ENCODE measurements around the gene TBXA2R. TPM values are rescaled to one million over a fixed set of nuclear protein-coding genes. Genes with fewer than 3 reads are reported as not detected.

The TBXA2R gene
- total RNA-seq, 1 donor from 2014 or later: 0.23 TPM

DNA sequence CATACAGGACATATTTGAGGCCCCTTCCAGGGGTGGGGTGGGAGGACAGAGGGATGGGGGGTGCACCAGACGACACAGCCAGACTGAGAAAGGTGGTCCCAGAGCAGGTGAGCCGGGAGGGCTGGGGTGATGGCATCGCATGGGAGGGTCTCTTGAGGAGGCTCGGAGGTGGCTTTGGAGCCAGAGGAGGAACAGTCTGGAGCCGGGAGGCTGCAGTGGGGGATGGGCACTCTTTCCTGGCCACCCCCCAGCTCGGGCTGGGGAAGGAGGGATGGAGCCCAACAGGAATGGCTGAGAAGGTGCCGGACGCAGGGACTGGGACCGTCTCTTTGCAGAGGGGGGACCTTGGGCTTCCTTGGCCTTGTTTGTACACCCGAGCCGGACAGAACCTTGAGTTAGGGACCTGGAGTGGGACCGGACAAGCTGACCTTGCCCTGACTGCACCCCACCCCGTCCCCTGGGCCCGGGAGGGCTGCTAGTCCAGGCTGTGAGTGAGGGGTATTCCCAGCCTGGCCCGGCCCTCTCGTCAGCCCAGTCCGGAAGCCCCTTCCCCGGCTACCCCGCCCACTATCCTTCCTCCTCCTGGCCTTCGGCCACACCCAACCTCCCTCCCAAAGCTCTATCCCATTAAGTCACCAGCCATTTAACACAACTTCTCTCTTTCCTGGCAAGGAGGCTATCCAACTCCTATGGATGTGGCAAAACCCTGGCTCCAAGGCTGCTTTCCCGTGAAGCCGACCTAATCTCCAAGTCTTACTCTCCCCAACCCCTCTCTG is 816 bp upstream of the TBXA2R start:
- no peak for DNase-seq (ENCODE audit: low read depth, low spot score)
- Mint-ChIP-seq H3K27ac (ENCODE audit: unreplicated experiment) (no peak overlapping the region), H3K9me3 (no peaks in the 10 kb centered on the region), H3K4me3 (peak overlapping the region; percentile 35), H3K36me3 (ENCODE audit: low read depth) (no peaks in the 10 kb centered on the region), H3K4me1 (peaks cover 8% of the 10 kb centered on the region), H3K27me3 (ENCODE audit: low read depth) (peaks cover 15% of the 10 kb centered on the region)
- TF ChIP-seq, protein P1, sequence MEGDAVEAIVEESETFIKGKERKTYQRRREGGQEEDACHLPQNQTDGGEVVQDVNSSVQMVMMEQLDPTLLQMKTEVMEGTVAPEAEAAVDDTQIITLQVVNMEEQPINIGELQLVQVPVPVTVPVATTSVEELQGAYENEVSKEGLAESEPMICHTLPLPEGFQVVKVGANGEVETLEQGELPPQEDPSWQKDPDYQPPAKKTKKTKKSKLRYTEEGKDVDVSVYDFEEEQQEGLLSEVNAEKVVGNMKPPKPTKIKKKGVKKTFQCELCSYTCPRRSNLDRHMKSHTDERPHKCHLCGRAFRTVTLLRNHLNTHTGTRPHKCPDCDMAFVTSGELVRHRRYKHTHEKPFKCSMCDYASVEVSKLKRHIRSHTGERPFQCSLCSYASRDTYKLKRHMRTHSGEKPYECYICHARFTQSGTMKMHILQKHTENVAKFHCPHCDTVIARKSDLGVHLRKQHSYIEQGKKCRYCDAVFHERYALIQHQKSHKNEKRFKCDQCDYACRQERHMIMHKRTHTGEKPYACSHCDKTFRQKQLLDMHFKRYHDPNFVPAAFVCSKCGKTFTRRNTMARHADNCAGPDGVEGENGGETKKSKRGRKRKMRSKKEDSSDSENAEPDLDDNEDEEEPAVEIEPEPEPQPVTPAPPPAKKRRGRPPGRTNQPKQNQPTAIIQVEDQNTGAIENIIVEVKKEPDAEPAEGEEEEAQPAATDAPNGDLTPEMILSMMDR (conservative IDR thresholded peaks at IDR 0.05): no peak

- peaks cover 15% of the 10 kb centered on the region for H3K27me3 Mint-ChIP-seq (ENCODE audit: low read depth)
- TF ChIP-seq, protein P1 (conservative IDR thresholded peaks at IDR 0.05): no peak
- peaks cover 8% of the 10 kb centered on the region for H3K4me1 Mint-ChIP-seq
- no peaks in the 10 kb centered on the region for H3K9me3 Mint-ChIP-seq
- H3K36me3 Mint-ChIP-seq (ENCODE audit: low read depth): no peaks in the 10 kb centered on the region
- H3K4me3 Mint-ChIP-seq: no peak overlapping the region
- DNase-seq (ENCODE audit: low read depth, low spot score): no peak
- no peak overlapping the region for H3K27ac Mint-ChIP-seq (ENCODE audit: unreplicated experiment)
Observed at GRCh38 chr19:3606174-3606689, 443 bp downstream of the TBXA2R start.

DNA sequence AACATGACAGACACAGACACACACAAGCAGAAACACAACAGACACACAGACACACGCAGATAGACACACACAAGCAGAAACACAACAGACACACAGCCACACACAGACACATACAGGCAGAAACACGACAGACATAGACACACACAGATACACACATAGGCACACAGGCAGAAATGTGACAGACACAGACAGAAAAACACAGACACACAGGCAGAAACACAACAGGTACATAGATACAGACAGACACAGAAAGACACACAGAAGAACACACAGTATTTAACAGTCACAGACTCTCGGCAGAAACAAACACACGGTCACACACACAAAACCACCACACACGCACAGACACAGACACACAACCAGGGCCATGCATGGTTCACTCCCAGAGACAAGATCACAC is 905 bp downstream of the TBXA2R start:
- TF ChIP-seq, protein P1 (conservative IDR thresholded peaks at IDR 0.05): no peak
- H3K9me3 Mint-ChIP-seq: no peaks in the 10 kb centered on the region
- no peak overlapping the region for H3K4me3 Mint-ChIP-seq
- peaks cover 8% of the 10 kb centered on the region for H3K4me1 Mint-ChIP-seq
- DNase-seq (ENCODE audit: low read depth, low spot score): no peak
- no peaks in the 10 kb centered on the region for H3K36me3 Mint-ChIP-seq (ENCODE audit: low read depth)
- no peak overlapping the region for H3K27ac Mint-ChIP-seq (ENCODE audit: unreplicated experiment)
- peaks cover 15% of the 10 kb centered on the region for H3K27me3 Mint-ChIP-seq (ENCODE audit: low read depth)

DNA sequence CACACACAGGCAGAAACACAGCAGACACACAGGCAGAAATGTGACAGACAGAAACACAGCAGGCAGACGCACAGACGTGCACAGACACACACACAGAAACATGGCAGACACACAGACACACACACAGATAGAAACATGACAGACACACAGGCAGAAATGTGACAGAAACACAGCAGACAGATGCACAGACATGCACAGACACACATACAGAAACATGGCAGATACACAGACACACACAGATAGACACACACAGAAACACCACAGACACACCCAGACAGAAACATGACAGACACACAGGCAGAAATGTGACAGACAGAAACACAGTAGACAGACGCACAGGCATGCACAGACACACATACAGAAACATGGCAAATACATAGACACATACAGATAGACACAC is 1.3 kb downstream of the TBXA2R start:
- peaks cover 8% of the 10 kb centered on the region for H3K4me1 Mint-ChIP-seq
- TF ChIP-seq, protein P1 (conservative IDR thresholded peaks at IDR 0.05): no peak
- H3K36me3 Mint-ChIP-seq (ENCODE audit: low read depth): no peaks in the 10 kb centered on the region
- H3K4me3 Mint-ChIP-seq: no peak overlapping the region
- H3K27ac Mint-ChIP-seq (ENCODE audit: unreplicated experiment): no peak overlapping the region
- H3K9me3 Mint-ChIP-seq: no peaks in the 10 kb centered on the region
- DNase-seq (ENCODE audit: low read depth, low spot score): no peak
- H3K27me3 Mint-ChIP-seq (ENCODE audit: low read depth): peaks cover 15% of the 10 kb centered on the region

DNA sequence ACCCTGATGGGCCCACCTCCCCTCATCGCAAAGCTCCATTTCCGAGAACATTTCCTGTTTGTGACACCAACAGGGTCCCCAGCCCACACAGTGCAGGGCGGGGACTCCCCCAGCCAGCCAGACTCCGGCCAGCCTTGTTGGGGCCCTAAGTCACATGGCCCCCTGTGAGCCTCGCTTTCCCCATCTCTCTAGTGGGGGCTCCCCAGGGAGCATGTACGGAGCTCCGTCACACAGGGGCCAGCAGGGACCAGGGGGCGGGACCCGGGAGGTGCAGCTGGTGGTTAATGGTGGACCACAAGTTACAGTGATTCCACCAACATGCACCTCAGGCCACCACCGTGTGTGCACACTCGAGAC is 1.7 kb downstream of the TBXA2R start:
- no peak for DNase-seq (ENCODE audit: low read depth, low spot score)
- peaks cover 15% of the 10 kb centered on the region for H3K27me3 Mint-ChIP-seq (ENCODE audit: low read depth)
- TF ChIP-seq, protein P1 (conservative IDR thresholded peaks at IDR 0.05): no peak
- no peak overlapping the region for H3K27ac Mint-ChIP-seq (ENCODE audit: unreplicated experiment)
- no peak overlapping the region for H3K4me3 Mint-ChIP-seq
- no peaks in the 10 kb centered on the region for H3K9me3 Mint-ChIP-seq
- H3K4me1 Mint-ChIP-seq: peaks cover 8% of the 10 kb centered on the region
- no peaks in the 10 kb centered on the region for H3K36me3 Mint-ChIP-seq (ENCODE audit: low read depth)
